Glutamatergic neuron (in vitro differentiated cells): Measurements from ENCODE around the gene MITD1. TPM values are rescaled to one million over a fixed set of nuclear protein-coding genes. Genes with fewer than 3 reads are reported as not detected.
A peak's percentile ranks its signal among the peaks of the same experiment; 100 is the strongest.

ENCODE experiments used
- DNase-seq: peaks from one replicate; pipeline ENCODE4 v3.0.0; 2022
- H3K27ac Mint-ChIP-seq: one replicate; pipeline ENCODE4 v1.8.0; 2020; ENCODE audit warnings: mild to moderate bottlenecking, mixed read lengths, inconsistent platforms; ENCODE audit not compliant: unreplicated experiment
- H3K27me3 Mint-ChIP-seq: one replicate; pipeline ENCODE4 v1.8.0; 2020; ENCODE audit warnings: mild to moderate bottlenecking, moderate library complexity, mixed read lengths, inconsistent platforms; ENCODE audit not compliant: unreplicated experiment
- H3K36me3 Mint-ChIP-seq: one replicate; pipeline ENCODE4 v1.8.0; 2020; ENCODE audit warnings: mild to moderate bottlenecking, mixed read lengths, inconsistent platforms; ENCODE audit not compliant: unreplicated experiment
- H3K4me1 Mint-ChIP-seq: one replicate; pipeline ENCODE4 v1.8.0; 2020; ENCODE audit warnings: mild to moderate bottlenecking, low read depth, mixed read lengths, inconsistent platforms; ENCODE audit not compliant: unreplicated experiment
- H3K4me3 Mint-ChIP-seq: one replicate; pipeline ENCODE4 v1.8.0; 2020; ENCODE audit warnings: mild to moderate bottlenecking, mixed read lengths, inconsistent platforms; ENCODE audit not compliant: unreplicated experiment
- H3K9me3 Mint-ChIP-seq: one replicate; pipeline ENCODE4 v1.8.0; 2020; ENCODE audit warnings: mild to moderate bottlenecking, moderate library complexity, mixed read lengths, inconsistent platforms; ENCODE audit not compliant: unreplicated experiment
- CTCF ChIP-seq: fragments of 200-600 bp; sonication (generic); IDR thresholded peaks from one replicate; pipeline ENCODE4 v1.5.0; 2021; ENCODE audit not compliant: partially characterized antibody, unreplicated experiment
- long read RNA-seq: library from polyadenylated mRNA; unstranded; transcript quantifications from one replicate; pipeline ENCODE4 v2.0.0, GENCODE V29; 2020; ENCODE audit not compliant: unreplicated experiment
- total RNA-seq: library from RNA; stranded (reverse); fragmentation: NEBNext Ultra II Directional; extraction: Animal tissue kit (Norgen Biotek cat#: 25700); gene quantifications from one replicate; pipeline ENCODE4 v1.2.1, GENCODE V29; 2021; ENCODE audit not compliant: unreplicated experiment

MITD1 gene
- total RNA-seq, result 18.6 TPM
- long read RNA-seq, partial matches to known transcripts, result 0 of 9 reads
- long read RNA-seq, other reads (novel, unspliced or antisense), result 4 of 9 reads

DNA sequence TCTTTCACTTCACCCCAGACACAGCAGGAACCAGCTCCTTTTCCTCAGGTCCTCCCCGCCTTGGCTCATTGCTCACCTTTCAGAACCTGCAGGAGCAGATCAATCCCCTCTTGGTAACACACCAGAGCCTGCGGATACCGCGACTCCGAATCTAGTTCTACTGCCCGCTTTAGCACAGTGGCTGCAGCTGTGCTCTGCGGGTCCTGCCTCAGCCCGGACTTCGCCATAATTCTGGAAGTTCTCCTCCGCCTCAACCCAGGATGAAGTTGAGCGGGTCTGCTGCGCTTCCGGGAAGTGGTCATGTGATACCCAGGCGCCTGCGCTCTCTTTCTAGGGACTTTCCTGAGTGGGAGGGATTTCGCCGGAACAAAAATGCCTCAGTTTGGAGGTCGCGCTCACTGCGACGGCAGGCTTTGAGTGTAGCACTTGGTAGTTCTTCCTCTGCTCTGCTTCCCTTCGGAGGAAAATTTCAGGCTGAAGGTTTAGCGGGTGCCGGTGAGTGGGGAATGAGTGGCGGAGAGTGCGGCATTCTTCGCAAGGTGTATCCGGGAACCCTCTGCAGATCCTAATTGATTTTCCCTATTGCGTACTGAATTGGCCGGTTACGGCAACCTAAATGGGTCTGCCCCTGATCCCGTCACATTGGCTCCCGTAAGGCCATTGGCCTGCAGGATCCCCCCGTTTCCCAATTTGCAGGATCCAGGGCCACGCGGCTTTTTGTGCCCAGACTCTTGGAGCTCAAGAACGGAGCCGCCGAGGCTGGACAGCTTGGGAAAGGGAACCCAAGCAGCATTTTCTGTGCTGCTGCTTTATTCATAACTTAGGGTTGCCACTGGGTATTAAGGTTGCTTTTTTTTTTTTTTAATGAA lies at the start of gene MITD1, which contains the start of gene MRPL30:
Gene MITD1 (minus strand): TSS at position 304 of the 869 bp plus-strand sequence. CDS start 77 bp downstream, at position 227.
Gene MRPL30 (plus strand): TSS at position 430 of the 869 bp plus-strand sequence. CDS start 5,020 bp downstream, outside the sequence.
- H3K27ac Mint-ChIP-seq, result peak within 1 kb of the TSS; percentile 89
- TF ChIP-seq CTCF, result no peak
- no peaks in the 10 kb centered on the region for H3K36me3 Mint-ChIP-seq
- H3K4me1 Mint-ChIP-seq, result peaks cover 9% of the 10 kb centered on the region
- peaks cover 2% of the 10 kb centered on the region for H3K27me3 Mint-ChIP-seq
- peaks cover 4% of the 10 kb centered on the region for H3K9me3 Mint-ChIP-seq
- DNase-seq, result peak; percentile 87
- H3K4me3 Mint-ChIP-seq, result peak within 1 kb of the TSS; percentile 99

DNA sequence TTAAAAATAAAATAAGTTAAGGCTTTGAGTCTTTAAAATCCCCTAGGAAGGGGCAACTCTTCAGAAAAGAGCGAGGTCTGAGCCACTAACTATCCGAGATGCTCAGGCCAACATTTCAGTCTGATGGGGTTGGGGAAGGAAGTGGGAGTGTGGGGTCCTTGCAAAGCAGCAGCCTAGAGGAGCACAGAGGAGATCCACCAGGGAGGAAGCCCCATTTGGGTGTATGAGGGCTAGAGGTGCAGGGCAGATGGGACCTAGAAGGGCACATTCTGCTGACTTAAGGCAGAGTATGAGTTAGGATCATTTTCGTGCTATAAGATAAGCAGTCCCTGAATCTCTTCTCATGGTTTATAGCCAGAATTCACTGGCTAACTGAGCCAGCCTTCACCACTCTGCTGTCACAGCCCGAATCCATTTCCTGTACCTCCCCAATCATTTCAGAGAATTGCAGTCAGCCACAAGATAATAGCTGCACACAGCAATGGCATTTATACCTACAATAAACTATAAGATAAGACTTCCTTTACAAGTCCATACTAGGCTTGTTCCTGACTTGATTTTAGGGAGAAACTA lies 37.2 kb upstream of the MITD1 start:
- no peak for TF ChIP-seq CTCF
- no peak overlapping the region for H3K4me3 Mint-ChIP-seq
- no peaks in the 10 kb centered on the region for H3K9me3 Mint-ChIP-seq
- no peaks in the 10 kb centered on the region for H3K27me3 Mint-ChIP-seq
- H3K27ac Mint-ChIP-seq, result no peak overlapping the region
- no peak for DNase-seq
- peaks cover 4% of the 10 kb centered on the region for H3K36me3 Mint-ChIP-seq
- no peaks in the 10 kb centered on the region for H3K4me1 Mint-ChIP-seq

DNA sequence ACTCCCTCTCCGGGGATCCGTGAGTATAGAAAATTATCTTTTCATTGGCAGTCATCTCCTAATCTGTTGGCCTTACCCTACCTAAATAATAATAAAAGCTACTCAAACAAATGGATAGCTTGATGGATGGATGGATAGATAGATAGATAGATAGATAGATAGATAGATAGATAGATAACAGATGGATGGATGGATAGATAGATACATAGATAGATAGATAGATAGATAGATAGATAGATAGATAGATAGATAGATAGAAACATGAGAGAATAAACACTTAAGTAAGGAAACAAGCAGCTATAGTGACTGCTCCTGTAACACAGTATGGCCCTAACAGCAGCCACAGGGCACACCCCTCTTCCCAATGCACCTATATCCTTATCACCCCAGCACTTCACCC lies 35.2 kb upstream of the MITD1 start:
- Mint-ChIP-seq H3K27me3 (no peaks in the 10 kb centered on the region), H3K9me3 (no peaks in the 10 kb centered on the region), H3K4me1 (no peaks in the 10 kb centered on the region), H3K4me3 (no peak overlapping the region), H3K36me3 (peaks cover 4% of the 10 kb centered on the region), H3K27ac (no peak overlapping the region)
- no peak for TF ChIP-seq CTCF
- DNase-seq, result no peak

DNA sequence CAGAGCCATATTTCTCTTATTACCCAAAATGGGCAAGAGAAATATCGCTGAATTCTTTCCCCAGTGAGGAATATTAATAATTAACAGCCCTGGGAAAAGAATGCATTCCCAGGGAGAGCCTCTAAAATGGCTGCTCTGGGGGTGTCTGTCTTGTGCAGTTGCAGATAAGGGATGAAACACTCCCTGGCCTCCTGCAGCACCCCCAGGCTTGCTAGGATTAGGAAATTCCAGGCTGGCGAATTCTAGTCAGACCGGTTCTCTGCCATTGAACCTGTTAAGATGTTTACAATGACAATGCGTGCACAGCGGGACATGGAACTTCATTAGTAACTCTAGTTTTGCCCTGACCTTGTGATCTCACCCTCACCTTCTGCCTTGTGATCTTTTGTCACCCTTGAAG lies 24.6 kb upstream of the MITD1 start:
- peaks cover 1% of the 10 kb centered on the region for H3K9me3 Mint-ChIP-seq
- H3K36me3 Mint-ChIP-seq, result peaks cover 30% of the 10 kb centered on the region
- H3K4me1 Mint-ChIP-seq, result no peaks in the 10 kb centered on the region
- no peak overlapping the region for H3K4me3 Mint-ChIP-seq
- no peak for TF ChIP-seq CTCF
- no peak overlapping the region for H3K27ac Mint-ChIP-seq
- peaks cover 1% of the 10 kb centered on the region for H3K27me3 Mint-ChIP-seq
- DNase-seq, result no peak
